HG03039 (cell line): ENCODE results near the gene RFC5.
"Not testable (repeated sequence)": the region's sequence is repeated elsewhere in the genome, so short reads cannot be mapped to it uniquely, and the experiment has no call there.

ENCODE experiments used
- ATAC-seq: cut with Tn5 transposase; IDR thresholded peaks from one replicate; pipeline ENCODE4 v1.9.1; 2021; ENCODE audit warnings: mild to moderate bottlenecking, moderate library complexity; ENCODE audit not compliant: unreplicated experiment

Gene RFC5

DNA sequence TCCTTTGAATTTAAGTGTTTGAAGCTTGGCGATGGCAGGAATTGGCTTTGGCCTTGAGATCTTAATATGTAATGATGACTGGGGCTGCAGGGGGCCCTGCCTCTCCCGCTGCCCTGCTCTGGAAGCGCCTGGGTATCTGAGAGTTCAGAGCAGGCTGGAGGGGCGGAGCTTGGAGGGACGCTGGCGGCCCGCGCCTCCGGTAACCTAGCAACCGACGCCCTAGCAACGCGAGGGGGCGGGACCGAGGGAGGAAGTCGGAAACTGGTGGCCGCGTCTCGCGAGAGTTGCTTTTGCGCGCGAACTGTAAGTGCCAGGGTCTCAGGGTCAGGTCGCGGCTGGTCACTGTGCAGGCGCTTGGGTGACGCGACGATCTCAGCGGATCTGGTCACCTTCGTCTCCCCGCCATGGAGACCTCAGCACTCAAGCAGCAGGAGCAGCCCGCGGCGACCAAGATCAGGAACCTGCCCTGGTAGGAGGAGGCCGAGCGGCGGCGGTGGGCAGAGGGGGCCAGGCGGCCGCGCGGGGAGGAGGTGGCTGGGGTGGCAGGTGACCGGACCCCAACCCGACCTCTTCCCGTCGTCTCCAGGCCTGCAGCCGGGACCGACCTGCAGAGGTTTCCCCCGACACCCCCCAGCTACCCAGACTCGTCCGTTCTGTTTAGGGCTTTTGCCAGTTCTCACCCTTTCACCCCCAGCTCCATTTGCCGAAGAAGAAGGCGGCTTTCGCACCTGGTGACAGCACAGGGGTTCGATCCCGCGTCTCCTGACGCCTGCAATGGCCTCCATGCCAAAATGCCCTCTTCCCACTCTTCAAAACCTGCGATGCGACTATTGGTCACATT is at the start of gene RFC5:
Gene RFC5 (plus strand): TSS at position 280 of the 841 bp plus-strand sequence. CDS start 125 bp downstream, at position 405.
- peak; percentile 95 for ATAC-seq

DNA sequence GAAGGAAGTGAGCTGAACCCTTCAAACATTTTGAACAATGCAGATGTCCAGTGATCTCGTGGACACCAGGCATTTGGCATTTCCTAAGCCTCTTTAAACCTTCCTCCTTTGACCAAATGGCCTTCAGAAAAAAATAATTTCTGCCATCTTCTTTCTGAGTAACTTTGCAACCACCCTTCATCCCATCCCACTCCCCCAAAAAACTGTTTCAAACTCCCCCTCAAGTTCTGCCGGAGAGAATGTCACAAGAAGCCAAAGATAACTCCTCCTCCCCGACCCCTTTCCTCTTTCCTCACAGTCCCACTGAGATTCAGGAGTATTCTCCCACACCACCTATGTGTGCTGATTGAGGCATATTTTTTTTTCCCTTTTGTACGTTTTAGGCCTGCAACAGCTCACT is 49.5 kb upstream of the RFC5 start:
- ATAC-seq = no peak

GRCh38 chr12:117967512-117967911 is 49.0 kb upstream of the RFC5 start:
- ATAC-seq = no peak

- ATAC-seq = no peak
Observed at GRCh38 chr12:117968151-117968789, 48.2 kb upstream of the RFC5 start.

GRCh38 chr12:117968826-117969659 is 47.5 kb upstream of the RFC5 start, which contains the start of gene KSR2:
Gene KSR2, minus strand, starts transcription at chr12:117968990. Its CDS starts 735 bp downstream, at chr12:117968255.
- ATAC-seq = peak; percentile 69

DNA sequence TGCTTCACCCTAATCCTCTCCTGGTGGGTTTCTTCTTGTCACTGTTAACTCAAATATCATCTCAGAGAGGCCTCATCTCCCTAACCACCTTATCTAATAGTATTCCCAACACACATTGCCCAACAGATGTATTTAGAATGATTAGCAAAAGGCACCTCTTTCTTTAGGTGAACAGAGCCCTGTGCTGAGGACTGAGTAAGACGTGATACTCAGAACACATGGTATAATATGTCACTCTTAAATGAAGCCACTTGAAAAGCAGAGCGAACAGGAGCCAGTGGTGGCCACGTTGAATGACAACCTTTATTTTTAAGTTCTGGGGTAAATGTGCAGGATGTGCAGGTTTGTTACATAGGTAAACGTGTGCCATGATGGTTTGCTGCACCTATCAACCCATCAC is 46.2 kb upstream of the RFC5 start:
- no peak for ATAC-seq

GRCh38 chr12:117972301-117972700 is 44.2 kb upstream of the RFC5 start:
- ATAC-seq = no peak

DNA sequence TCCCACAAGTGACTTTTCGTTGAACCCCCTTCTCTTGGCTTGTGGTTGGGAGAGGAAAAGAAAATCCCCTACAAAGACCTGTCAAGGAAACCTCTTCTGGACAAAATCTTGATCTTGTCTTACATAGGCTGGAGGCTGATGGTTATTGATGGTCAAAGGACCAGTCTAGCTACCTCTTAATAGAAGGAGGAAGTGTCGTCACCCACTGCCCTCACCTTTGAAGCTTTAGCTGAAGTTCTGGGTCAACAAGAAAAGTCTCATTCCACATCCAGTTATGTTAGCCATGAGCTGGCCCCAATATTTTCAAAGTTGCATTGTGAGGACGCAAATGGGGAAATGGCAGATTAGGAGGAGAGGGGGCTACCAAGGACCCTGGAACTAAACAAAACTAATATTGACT is 41.5 kb upstream of the RFC5 start:
- ATAC-seq = no peak

DNA sequence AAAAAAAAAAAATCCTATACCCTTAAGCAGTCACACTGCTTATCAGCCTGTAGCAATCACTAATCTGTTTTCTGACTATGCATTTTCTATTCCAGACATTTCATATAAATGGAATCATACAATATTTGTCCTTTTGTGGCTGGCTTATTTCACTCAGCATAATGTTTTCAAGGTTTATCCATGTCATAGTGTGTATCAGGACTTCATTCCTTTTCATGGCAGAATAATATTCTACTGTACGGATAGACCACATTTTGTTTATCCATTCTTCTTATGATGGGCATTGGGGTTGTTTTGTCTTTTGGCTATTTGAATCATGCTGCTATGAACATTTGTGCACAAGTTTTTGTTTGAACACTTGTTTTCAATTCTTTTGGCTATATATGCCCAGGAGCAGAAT is 39.1 kb upstream of the RFC5 start:
- no peak for ATAC-seq

GRCh38 chr12:117980616-117981015 is 35.9 kb upstream of the RFC5 start:
- ATAC-seq = no peak

- no peak for ATAC-seq
Observed at GRCh38 chr12:117981267-117981666, 35.2 kb upstream of the RFC5 start.

GRCh38 chr12:117985182-117985581 is 31.3 kb upstream of the RFC5 start:
- ATAC-seq = no peak

DNA sequence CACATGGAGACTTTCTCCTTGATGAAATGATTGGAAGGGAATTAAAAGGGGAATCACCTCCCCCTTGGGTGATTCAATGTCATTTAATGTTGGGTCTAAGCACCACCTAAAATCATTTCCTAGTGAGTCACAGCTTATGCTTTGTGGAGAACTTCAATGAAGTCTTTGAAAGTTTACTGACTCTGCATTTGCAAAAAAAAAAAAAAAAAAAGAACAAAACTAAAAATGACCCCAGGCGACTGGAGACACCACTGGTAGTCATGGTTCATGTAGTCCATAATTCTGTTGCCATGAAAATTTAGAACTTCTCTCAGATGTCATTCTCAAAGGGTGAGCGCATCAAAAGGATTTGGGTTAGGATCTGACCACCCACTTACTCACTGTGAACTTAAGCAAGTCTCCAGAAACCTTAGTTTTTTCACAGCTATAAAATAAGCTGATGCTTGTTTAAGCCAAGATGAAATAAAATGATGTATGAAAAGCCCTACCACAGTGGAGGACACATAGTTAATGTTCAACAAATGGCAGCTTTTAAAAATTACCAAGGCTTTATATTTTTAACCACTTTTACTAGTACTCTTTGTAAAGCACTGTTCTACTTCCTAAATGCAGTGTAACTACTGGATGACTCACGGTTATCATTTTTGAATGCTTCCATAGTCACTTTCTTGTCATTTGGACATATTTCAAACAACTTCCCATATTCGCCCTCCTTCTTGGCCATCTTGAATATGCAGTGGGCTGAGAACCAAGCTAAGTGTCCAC is 29.6 kb upstream of the RFC5 start:
- ATAC-seq = no peak

GRCh38 chr12:117994551-117995438 is 21.7 kb upstream of the RFC5 start:
- ATAC-seq = no peak

- no peak for ATAC-seq
Observed at GRCh38 chr12:117998719-117999118, 17.8 kb upstream of the RFC5 start.

- ATAC-seq = not testable (repeated sequence)
Observed at GRCh38 chr12:117999806-118000205, 16.7 kb upstream of the RFC5 start.

DNA sequence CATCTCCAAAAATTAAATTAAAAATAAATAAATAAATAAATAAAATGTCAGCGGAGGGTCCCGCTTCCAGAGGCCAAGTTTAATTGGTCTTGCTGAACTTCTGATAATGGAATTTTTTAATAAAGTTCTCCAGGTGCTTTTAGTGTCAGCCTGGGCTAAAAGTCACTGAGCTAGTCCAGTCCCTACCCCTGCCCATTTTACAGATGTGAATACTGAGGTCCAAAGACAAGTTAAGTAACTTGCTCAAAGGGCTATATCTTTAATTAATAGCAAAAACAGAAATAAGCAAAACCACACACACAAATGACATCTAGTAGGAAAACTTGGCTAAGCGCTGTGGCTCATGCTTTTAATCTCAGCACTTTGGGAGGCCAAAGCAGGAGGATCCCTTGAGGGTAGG is 5.6 kb upstream of the RFC5 start:
- ATAC-seq = no peak

GRCh38 chr12:118011377-118011776 is 5.1 kb upstream of the RFC5 start:
- no peak for ATAC-seq

GRCh38 chr12:118011961-118012360 is 4.5 kb upstream of the RFC5 start:
- ATAC-seq = no peak

GRCh38 chr12:118013283-118013682 is 3.2 kb upstream of the RFC5 start:
- no peak for ATAC-seq
